DND-41 (cell line): Measurements from ENCODE around the gene ADAMTS8.

Source experiments
- CTCF ChIP-seq: IDR thresholded peaks from 2 replicates; pipeline ENCODE4 v1.5.1; 2012; ENCODE audit warnings: borderline replicate concordance, low read length, moderate library complexity, mild to moderate bottlenecking; ENCODE audit not compliant: poor library complexity, severe bottlenecking; ENCODE audit errors: extremely low read depth
- EZH2 ChIP-seq: IDR thresholded peaks from 3 replicates; pipeline ENCODE4 v1.6.1; 2012; ENCODE audit warnings: borderline replicate concordance, low read depth, mild to moderate bottlenecking, moderate library complexity, low read length, inconsistent platforms; ENCODE audit not compliant: severe bottlenecking

GRCh38 chr11:130433357-130433756 is 4.9 kb upstream of the ADAMTS8 start:
- TF ChIP-seq CTCF (no peak), EZH2 (no peak)
